ENCODE data around the gene CCDC148.

CCDC148 gene

GRCh38 chr2:158276619-158277471 is 179.7 kb downstream of the CCDC148 start:
- Histone ChIP-seq H3K4me1 (ENCODE audit: low read length) (no peaks in the 10 kb centered on the region), H3K36me3 (replicated peaks; ENCODE audit: low read depth, low read length) (no peaks in the 10 kb centered on the region), H4K20me1 (ENCODE audit: insufficient read depth, low read length) (no peaks in the 10 kb centered on the region), H3K9ac (ENCODE audit: low read length) (no peak overlapping the region), H3K27me3 (ENCODE audit: low read depth, low read length) (no peaks in the 10 kb centered on the region), H3K4me2 (ENCODE audit: low read length) (no peak overlapping the region), H3K9me3 (ENCODE audit: insufficient read depth, low read length) (no peaks in the 10 kb centered on the region), H3K27ac (ENCODE audit: low read length) (no peak overlapping the region), H2AFZ (ENCODE audit: low read depth, low read length) (no peak overlapping the region), H3K79me2 (ENCODE audit: low read length) (no peaks in the 10 kb centered on the region), H3K4me3 (ENCODE audit: low read length) (no peak overlapping the region)
- no peak for TF ChIP-seq EZH2phosphoT487 (IDR thresholded peaks at IDR 0.05; ENCODE audit: low read depth)
- TF ChIP-seq, protein P1, sequence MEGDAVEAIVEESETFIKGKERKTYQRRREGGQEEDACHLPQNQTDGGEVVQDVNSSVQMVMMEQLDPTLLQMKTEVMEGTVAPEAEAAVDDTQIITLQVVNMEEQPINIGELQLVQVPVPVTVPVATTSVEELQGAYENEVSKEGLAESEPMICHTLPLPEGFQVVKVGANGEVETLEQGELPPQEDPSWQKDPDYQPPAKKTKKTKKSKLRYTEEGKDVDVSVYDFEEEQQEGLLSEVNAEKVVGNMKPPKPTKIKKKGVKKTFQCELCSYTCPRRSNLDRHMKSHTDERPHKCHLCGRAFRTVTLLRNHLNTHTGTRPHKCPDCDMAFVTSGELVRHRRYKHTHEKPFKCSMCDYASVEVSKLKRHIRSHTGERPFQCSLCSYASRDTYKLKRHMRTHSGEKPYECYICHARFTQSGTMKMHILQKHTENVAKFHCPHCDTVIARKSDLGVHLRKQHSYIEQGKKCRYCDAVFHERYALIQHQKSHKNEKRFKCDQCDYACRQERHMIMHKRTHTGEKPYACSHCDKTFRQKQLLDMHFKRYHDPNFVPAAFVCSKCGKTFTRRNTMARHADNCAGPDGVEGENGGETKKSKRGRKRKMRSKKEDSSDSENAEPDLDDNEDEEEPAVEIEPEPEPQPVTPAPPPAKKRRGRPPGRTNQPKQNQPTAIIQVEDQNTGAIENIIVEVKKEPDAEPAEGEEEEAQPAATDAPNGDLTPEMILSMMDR (IDR thresholded peaks at IDR 0.05; ENCODE audit: low read depth, low read length) = no peak

DNA sequence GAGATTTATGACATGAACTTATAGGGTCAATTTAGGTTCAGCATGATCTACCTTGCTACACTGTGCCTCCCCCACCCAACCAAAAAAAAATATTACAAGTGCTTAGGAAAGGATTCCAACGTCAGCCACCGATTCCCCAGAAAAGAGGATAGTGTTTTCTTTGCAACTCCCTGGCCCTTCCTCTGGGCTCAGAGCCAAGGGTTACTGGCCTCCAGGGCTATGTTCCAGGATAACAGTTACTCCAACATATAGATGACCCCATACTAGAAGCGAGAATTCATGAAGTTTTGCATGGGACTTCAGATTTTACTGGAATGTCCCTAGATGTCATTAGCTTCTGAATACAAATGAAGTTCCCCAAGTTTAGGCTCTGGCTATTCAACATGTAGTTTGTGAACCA is 182.8 kb downstream of the CCDC148 start:
- no peaks in the 10 kb centered on the region for H3K79me2 ChIP-seq (ENCODE audit: low read length)
- no peaks in the 10 kb centered on the region for H3K36me3 ChIP-seq (replicated peaks; ENCODE audit: low read depth, low read length)
- H4K20me1 ChIP-seq (ENCODE audit: insufficient read depth, low read length) = no peaks in the 10 kb centered on the region
- H3K4me1 ChIP-seq (ENCODE audit: low read length) = no peaks in the 10 kb centered on the region
- H3K27ac ChIP-seq (ENCODE audit: low read length) = no peak overlapping the region
- no peak overlapping the region for H3K4me2 ChIP-seq (ENCODE audit: low read length)
- H3K9ac ChIP-seq (ENCODE audit: low read length) = no peak overlapping the region
- TF ChIP-seq EZH2phosphoT487 (IDR thresholded peaks at IDR 0.05; ENCODE audit: low read depth) = no peak
- TF ChIP-seq, protein P1 (IDR thresholded peaks at IDR 0.05; ENCODE audit: low read depth, low read length) = no peak
- H3K4me3 ChIP-seq (ENCODE audit: low read length) = no peak overlapping the region
- H2AFZ ChIP-seq (ENCODE audit: low read depth, low read length) = no peak overlapping the region
- no peaks in the 10 kb centered on the region for H3K9me3 ChIP-seq (ENCODE audit: insufficient read depth, low read length)
- no peaks in the 10 kb centered on the region for H3K27me3 ChIP-seq (ENCODE audit: low read depth, low read length)

GRCh38 chr2:158270536-158270935 is 186.0 kb downstream of the CCDC148 start:
- TF ChIP-seq EZH2phosphoT487 (IDR thresholded peaks at IDR 0.05; ENCODE audit: low read depth) = no peak
- TF ChIP-seq, protein P1 (IDR thresholded peaks at IDR 0.05; ENCODE audit: low read depth, low read length) = no peak
- Histone ChIP-seq H3K4me3 (ENCODE audit: low read length) (no peak overlapping the region), H3K9me3 (ENCODE audit: insufficient read depth, low read length) (no peaks in the 10 kb centered on the region), H2AFZ (ENCODE audit: low read depth, low read length) (no peak overlapping the region), H3K27me3 (ENCODE audit: low read depth, low read length) (no peaks in the 10 kb centered on the region), H3K36me3 (replicated peaks; ENCODE audit: low read depth, low read length) (no peaks in the 10 kb centered on the region), H3K4me2 (ENCODE audit: low read length) (no peak overlapping the region), H3K4me1 (ENCODE audit: low read length) (peaks cover 5% of the 10 kb centered on the region), H4K20me1 (ENCODE audit: insufficient read depth, low read length) (no peaks in the 10 kb centered on the region), H3K9ac (ENCODE audit: low read length) (no peak overlapping the region), H3K27ac (ENCODE audit: low read length) (no peak overlapping the region), H3K79me2 (ENCODE audit: low read length) (no peaks in the 10 kb centered on the region)

GRCh38 chr2:158269143-158269542 is 187.4 kb downstream of the CCDC148 start:
- Histone ChIP-seq H4K20me1 (ENCODE audit: insufficient read depth, low read length) (no peaks in the 10 kb centered on the region), H3K9ac (ENCODE audit: low read length) (no peak overlapping the region), H3K4me3 (ENCODE audit: low read length) (no peak overlapping the region), H3K79me2 (ENCODE audit: low read length) (no peaks in the 10 kb centered on the region), H3K4me1 (ENCODE audit: low read length) (peaks cover 10% of the 10 kb centered on the region), H3K9me3 (ENCODE audit: insufficient read depth, low read length) (no peaks in the 10 kb centered on the region), H2AFZ (ENCODE audit: low read depth, low read length) (no peak overlapping the region), H3K4me2 (ENCODE audit: low read length) (no peak overlapping the region), H3K36me3 (replicated peaks; ENCODE audit: low read depth, low read length) (no peaks in the 10 kb centered on the region), H3K27me3 (ENCODE audit: low read depth, low read length) (no peaks in the 10 kb centered on the region), H3K27ac (ENCODE audit: low read length) (no peak overlapping the region)
- TF ChIP-seq EZH2phosphoT487 (IDR thresholded peaks at IDR 0.05; ENCODE audit: low read depth) = no peak
- TF ChIP-seq, protein P1 (IDR thresholded peaks at IDR 0.05; ENCODE audit: low read depth, low read length) = no peak
